ENCODE results near the gene CLCNKA. TPM values are rescaled to one million over a fixed set of nuclear protein-coding genes. Genes with fewer than 3 reads are reported as not detected.
"Not testable (repeated sequence)": the region's sequence is repeated elsewhere in the genome, so short reads cannot be mapped to it uniquely, and the experiment has no call there.

CLCNKA gene
- total RNA-seq, 2 experiments from 2014 or later: not detected

GRCh38 chr1:16041200-16041599, 19.4 kb downstream of the CLCNKA start:
- CTCF ChIA-PET: interaction anchor here (0.6 kb wide), 1 partner anchor 263 kb away, joined by 3 read pairs; no protein-coding TSS in a partner anchor
- DNase-seq: no peak
- H3K36me3 Mint-ChIP-seq (ENCODE audit: low read depth): no peaks in the 10 kb centered on the region
- H3K9me3 Mint-ChIP-seq: no peaks in the 10 kb centered on the region
- H3K4me1 Mint-ChIP-seq (ENCODE audit: low read depth): no peaks in the 10 kb centered on the region
- no peak overlapping the region for H3K4me3 Mint-ChIP-seq
- intact Hi-C loops (cut with micrococcal nuclease): no loop called here
- no peak overlapping the region for H3K27ac Mint-ChIP-seq
- H3K27me3 Mint-ChIP-seq (ENCODE audit: low read depth): no peaks in the 10 kb centered on the region

DNA sequence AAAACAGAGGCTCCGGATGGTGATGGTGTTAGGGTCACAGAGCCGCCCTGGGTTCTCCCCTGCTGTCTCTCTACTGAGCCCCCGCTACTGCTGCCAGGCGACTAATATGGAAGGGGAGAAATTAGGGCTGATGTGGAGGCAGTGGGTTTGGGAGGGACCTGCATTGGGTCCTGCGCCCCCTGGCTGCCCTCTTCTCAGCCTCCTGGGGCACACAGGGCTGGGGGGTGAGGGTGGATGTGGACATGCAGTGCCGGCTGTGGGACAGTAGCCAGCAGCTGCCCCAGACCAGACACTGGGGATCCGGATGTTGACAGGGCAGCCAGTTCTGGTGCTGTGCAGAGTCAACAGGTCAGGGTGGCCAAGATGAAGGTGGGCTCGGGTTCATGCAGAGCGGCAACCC, 20.3 kb downstream of the CLCNKA start:
- no peaks in the 10 kb centered on the region for H3K36me3 Mint-ChIP-seq (ENCODE audit: low read depth)
- H3K9me3 Mint-ChIP-seq: no peaks in the 10 kb centered on the region
- H3K4me1 Mint-ChIP-seq (ENCODE audit: low read depth): no peaks in the 10 kb centered on the region
- intact Hi-C loops (cut with micrococcal nuclease): no loop called here
- no peak overlapping the region for H3K4me3 Mint-ChIP-seq
- CTCF ChIA-PET: no interaction called here
- H3K27ac Mint-ChIP-seq: no peak overlapping the region
- no peaks in the 10 kb centered on the region for H3K27me3 Mint-ChIP-seq (ENCODE audit: low read depth)
- DNase-seq: no peak

DNA sequence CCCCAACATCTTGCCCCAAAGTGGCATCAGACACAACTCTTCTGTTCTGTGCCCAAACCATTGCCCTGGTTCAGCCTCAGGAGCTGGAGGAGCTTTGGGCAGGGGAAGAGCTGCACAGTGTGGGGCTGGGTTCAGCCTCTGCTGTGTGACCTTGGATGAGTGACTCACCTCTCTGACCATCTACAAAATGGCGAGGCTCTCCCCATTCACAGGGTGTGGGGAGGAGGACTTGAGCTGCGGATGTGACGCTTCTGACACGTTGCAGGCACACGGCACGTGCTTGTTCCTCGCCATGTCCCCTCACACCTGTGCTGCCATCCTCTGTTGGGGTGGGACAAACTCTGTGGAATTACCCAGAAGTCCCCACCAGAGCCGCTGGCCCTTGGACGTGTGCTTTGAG, 20.8 kb downstream of the CLCNKA start:
- intact Hi-C loops (cut with micrococcal nuclease); H3K27ac Mint-ChIP-seq; H3K4me3 Mint-ChIP-seq; H3K9me3 Mint-ChIP-seq; H3K4me1 Mint-ChIP-seq (ENCODE audit: low read depth); H3K27me3 Mint-ChIP-seq (ENCODE audit: low read depth); H3K36me3 Mint-ChIP-seq (ENCODE audit: low read depth); DNase-seq: not testable (repeated sequence)
- CTCF ChIA-PET: interaction anchor here (0.6 kb wide), 2 partner anchors 35 to 251 kb away, joined by 3 read pairs; no protein-coding TSS in a partner anchor

DNA sequence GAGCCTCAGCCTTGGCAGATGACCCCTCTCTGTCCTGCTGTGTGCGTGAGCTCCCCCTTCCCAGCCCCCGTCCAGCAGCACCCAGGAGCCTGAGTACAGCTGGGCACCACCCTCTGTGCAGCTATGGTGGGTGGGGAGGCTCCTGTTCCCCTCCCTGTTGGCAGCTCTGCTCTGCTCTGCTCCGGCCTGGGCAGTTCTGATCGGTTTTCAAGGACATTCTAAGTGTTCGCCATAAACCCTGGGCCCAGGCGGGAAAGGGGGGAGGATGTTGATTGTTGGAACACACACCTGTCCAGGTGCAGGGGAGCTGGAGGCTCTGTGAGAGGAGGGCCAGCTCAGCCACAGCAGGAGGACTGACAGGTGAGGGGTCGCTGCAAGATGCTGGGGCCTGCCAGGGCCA, 21.7 kb downstream of the CLCNKA start, which contains the start of gene CLCNKB:
CLCNKB (plus strand) TSS at position 262 of the 400 bp plus-strand sequence. CDS start 711 bp downstream, outside the sequence.
- Mint-ChIP-seq H3K36me3 (ENCODE audit: low read depth) (no peaks in the 10 kb centered on the region), H3K9me3 (no peaks in the 10 kb centered on the region), H3K4me1 (ENCODE audit: low read depth) (no peaks in the 10 kb centered on the region)

GRCh38 chr1:16043950-16044349, 22.1 kb downstream of the CLCNKA start:
- intact Hi-C loops (cut with micrococcal nuclease): no loop called here
- H3K36me3 Mint-ChIP-seq (ENCODE audit: low read depth): no peaks in the 10 kb centered on the region
- H3K27ac Mint-ChIP-seq: no peak overlapping the region
- no peaks in the 10 kb centered on the region for H3K9me3 Mint-ChIP-seq
- no peaks in the 10 kb centered on the region for H3K27me3 Mint-ChIP-seq (ENCODE audit: low read depth)
- CTCF ChIA-PET: interaction anchor here (0.6 to 1.1 kb wide), 2 partner anchors 14 to 252 kb away, joined by 3 to 4 read pairs; no protein-coding TSS in a partner anchor
- no peak for DNase-seq
- no peak overlapping the region for H3K4me3 Mint-ChIP-seq
- no peaks in the 10 kb centered on the region for H3K4me1 Mint-ChIP-seq (ENCODE audit: low read depth)

More for the DNA sequence above, 21.7 kb downstream of the CLCNKA start, which contains the start of gene CLCNKB:
- H3K27me3 Mint-ChIP-seq (ENCODE audit: low read depth): no peaks in the 10 kb centered on the region
- intact Hi-C loops (cut with micrococcal nuclease): no loop called here
- no peak within 1 kb of the TSS for H3K27ac Mint-ChIP-seq
- CTCF ChIA-PET: interaction anchor here (0.6 to 1.1 kb wide), 3 partner anchors 14 to 252 kb away, joined by 3 to 4 read pairs (median 3); no protein-coding TSS in a partner anchor
- no peak for DNase-seq
- H3K4me3 Mint-ChIP-seq: no peak within 1 kb of the TSS

DNA sequence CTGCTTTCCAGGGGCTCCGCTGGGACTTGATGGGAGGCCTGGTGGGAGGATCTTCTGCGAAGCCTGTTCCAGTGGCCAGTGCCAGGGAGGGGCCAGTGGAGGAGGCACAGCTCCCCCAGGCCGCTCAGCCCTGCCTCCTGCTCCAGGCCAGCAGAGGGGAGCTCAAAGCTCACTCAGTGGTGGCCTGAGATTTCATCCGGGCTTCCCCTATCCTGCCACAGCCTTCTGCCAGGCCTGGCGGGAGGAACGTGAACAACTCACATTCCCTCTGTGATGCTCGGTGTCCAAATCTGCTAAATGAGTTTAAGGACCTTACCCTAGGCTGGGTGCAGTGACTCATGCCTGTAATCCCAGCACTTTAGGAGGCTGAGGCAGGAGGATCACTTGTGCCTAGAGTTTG, 25.0 kb downstream of the CLCNKA start:
- intact Hi-C loops (cut with micrococcal nuclease): no loop called here
- H3K27me3 Mint-ChIP-seq (ENCODE audit: low read depth): no peaks in the 10 kb centered on the region

GRCh38 chr1:16047791-16048475, 26.1 kb downstream of the CLCNKA start:
- no peak overlapping the region for H3K27ac Mint-ChIP-seq
- intact Hi-C loops (cut with micrococcal nuclease): no loop called here
- H3K4me3 Mint-ChIP-seq: no peak overlapping the region
- CTCF ChIA-PET: interaction anchor here (1.0 kb wide), 1 partner anchor 256 kb away, joined by 3 read pairs; no protein-coding TSS in a partner anchor
- H3K36me3 Mint-ChIP-seq (ENCODE audit: low read depth): no peaks in the 10 kb centered on the region
- peaks cover 2% of the 10 kb centered on the region for H3K4me1 Mint-ChIP-seq (ENCODE audit: low read depth)
- H3K9me3 Mint-ChIP-seq: no peaks in the 10 kb centered on the region
- DNase-seq: no peak
- no peaks in the 10 kb centered on the region for H3K27me3 Mint-ChIP-seq (ENCODE audit: low read depth)

More for the DNA sequence above, 25.0 kb downstream of the CLCNKA start:
- Mint-ChIP-seq H3K27ac (no peak overlapping the region), H3K36me3 (ENCODE audit: low read depth) (no peaks in the 10 kb centered on the region), H3K4me3 (no peak overlapping the region), H3K9me3 (no peaks in the 10 kb centered on the region), H3K4me1 (ENCODE audit: low read depth) (peaks cover 2% of the 10 kb centered on the region)
- CTCF ChIA-PET: interaction anchor here (1.0 kb wide), 1 partner anchor 255 kb away, joined by 3 read pairs; no protein-coding TSS in a partner anchor
- DNase-seq: no peak

DNA sequence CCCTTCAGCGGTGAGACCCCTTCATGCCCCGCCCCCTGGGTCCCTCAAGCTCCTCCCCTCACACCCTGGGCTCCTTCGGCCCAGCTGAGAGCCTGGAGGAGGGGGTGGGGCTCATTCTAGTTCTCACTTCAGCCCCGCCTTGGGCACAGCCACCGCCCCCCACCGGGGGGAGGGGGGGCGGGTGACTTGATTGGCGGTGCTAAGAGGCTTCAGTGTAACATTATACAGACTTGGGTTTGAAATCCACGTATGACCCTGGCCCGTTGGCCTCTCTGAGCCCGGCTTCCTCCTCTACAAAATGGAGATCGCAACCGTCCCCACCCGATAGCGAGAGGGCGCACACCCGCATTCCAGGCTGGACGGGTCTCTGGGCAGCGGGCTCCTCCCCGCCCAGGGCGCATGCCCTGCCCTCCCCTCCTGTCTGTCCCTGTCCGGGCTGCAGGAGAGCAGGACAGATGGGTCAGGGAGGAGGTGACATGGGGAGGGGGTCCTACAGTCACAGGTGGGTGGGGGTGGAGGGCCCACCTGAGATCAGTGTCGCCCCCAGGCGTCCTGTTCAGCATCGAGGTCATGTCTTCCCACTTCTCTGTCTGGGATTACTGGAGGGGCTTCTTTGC, 26.8 kb downstream of the CLCNKA start:
- Mint-ChIP-seq H3K4me1 (ENCODE audit: low read depth) (peaks cover 2% of the 10 kb centered on the region), H3K27ac (no peak overlapping the region), H3K27me3 (ENCODE audit: low read depth) (no peaks in the 10 kb centered on the region), H3K9me3 (no peaks in the 10 kb centered on the region), H3K36me3 (ENCODE audit: low read depth) (no peaks in the 10 kb centered on the region), H3K4me3 (no peak overlapping the region)
- peak; percentile 22 for DNase-seq
- CTCF ChIA-PET: no interaction called here
- intact Hi-C loops (cut with micrococcal nuclease): no loop called here

DNA sequence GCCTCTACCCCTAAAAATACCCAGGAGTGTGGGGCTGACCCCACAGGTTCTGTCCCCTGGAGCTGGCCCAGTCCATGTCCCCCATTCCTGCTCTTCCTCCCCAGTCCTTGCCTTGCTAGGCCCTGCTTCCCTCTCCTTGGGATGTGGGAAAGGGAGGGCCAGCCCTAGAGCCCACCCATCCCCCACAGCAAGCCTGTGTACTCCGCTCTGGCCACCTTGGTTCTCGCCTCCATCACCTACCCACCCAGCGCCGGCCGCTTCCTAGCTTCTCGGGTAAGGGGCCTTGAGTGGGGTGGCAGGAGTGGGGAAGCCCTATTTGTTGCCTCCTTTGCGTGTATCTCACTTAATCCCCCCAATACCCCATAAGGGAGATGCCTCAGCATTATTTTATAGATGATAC, 28.5 kb downstream of the CLCNKA start:
- CTCF ChIA-PET: interaction anchor here (0.6 kb wide), 1 partner anchor 17 kb away, joined by 3 read pairs; no protein-coding TSS in a partner anchor
- no peaks in the 10 kb centered on the region for H3K36me3 Mint-ChIP-seq (ENCODE audit: low read depth)
- DNase-seq: no peak
- no peaks in the 10 kb centered on the region for H3K27me3 Mint-ChIP-seq (ENCODE audit: low read depth)
- no peak overlapping the region for H3K4me3 Mint-ChIP-seq
- intact Hi-C loops (cut with micrococcal nuclease): no loop called here
- peaks cover 2% of the 10 kb centered on the region for H3K4me1 Mint-ChIP-seq (ENCODE audit: low read depth)
- no peaks in the 10 kb centered on the region for H3K9me3 Mint-ChIP-seq
- H3K27ac Mint-ChIP-seq: no peak overlapping the region

DNA sequence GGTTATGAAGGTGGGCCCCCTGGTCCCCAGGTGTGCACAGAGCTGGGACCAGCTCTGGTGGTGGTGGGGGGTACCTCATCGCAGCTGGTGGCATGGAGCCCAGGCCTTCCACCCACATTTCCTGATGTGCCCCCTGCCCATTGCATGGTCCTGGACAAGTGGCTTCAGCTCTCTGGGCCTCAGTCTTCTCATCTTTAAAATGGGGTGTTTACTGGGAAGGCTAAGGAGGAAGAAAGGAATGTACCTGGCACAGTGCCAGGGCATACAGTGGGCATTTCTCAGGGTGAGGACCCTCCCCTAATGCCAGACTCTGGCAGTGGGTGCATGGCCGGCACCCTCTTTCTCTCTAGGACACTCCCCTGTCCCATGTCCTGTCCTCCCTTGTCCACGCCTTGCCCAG, 29.2 kb downstream of the CLCNKA start:
- Mint-ChIP-seq H3K9me3 (no peaks in the 10 kb centered on the region), H3K4me3 (no peak overlapping the region), H3K4me1 (ENCODE audit: low read depth) (peaks cover 4% of the 10 kb centered on the region), H3K36me3 (ENCODE audit: low read depth) (no peaks in the 10 kb centered on the region), H3K27ac (no peak overlapping the region), H3K27me3 (ENCODE audit: low read depth) (no peaks in the 10 kb centered on the region)
- intact Hi-C loops (cut with micrococcal nuclease): no loop called here
- CTCF ChIA-PET: interaction anchor here (0.6 kb wide), 1 partner anchor 774 kb away, joined by 3 read pairs; no protein-coding TSS in a partner anchor
- DNase-seq: no peak

GRCh38 chr1:16051949-16052348, 30.1 kb downstream of the CLCNKA start:
- CTCF ChIA-PET; DNase-seq; H3K27ac Mint-ChIP-seq; H3K4me3 Mint-ChIP-seq; intact Hi-C loops (cut with micrococcal nuclease); H3K9me3 Mint-ChIP-seq; H3K4me1 Mint-ChIP-seq (ENCODE audit: low read depth); H3K36me3 Mint-ChIP-seq (ENCODE audit: low read depth); H3K27me3 Mint-ChIP-seq (ENCODE audit: low read depth): not testable (repeated sequence)

- no peak for DNase-seq
- Mint-ChIP-seq H3K27me3 (ENCODE audit: low read depth) (no peaks in the 10 kb centered on the region), H3K4me3 (no peak overlapping the region), H3K4me1 (ENCODE audit: low read depth) (peaks cover 4% of the 10 kb centered on the region), H3K36me3 (ENCODE audit: low read depth) (no peaks in the 10 kb centered on the region), H3K27ac (no peak overlapping the region), H3K9me3 (no peaks in the 10 kb centered on the region)
- CTCF ChIA-PET: interaction anchor here (0.6 to 3.9 kb wide), 5 partner anchors 44 to 280 kb away, joined by 3 to 23 read pairs (median 12); no protein-coding TSS in a partner anchor
- intact Hi-C loops (cut with micrococcal nuclease): no loop called here
Observed at GRCh38 chr1:16053781-16054502, 32.1 kb downstream of the CLCNKA start.
